ENCODE measurements around the gene ADGRL1. TPM values are rescaled to one million over a fixed set of nuclear protein-coding genes. Genes with fewer than 3 reads are reported as not detected.

Gene ADGRL1
- polyA plus RNA-seq, 1 donor = 25.6 TPM

DNA sequence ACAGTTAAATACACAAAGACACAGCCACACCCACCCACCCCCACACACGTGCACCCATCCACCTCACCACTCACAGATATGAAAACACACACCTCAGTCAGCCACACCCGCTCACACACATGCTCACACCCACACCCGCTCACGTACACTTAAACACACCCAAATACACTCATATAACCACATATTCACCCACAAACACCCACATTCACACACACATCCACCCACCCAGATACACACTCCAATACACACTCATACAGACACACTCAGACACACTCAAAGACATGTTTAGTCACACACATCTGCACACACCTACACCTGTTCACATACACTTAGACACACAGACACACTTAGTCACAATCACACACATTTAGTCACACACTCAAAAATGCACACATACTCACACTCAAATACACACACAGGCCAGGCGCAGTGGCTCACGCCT lies 30.6 kb downstream of the ADGRL1 start:
- H3K27ac ChIP-seq (ENCODE audit: low read length) = no peak overlapping the region
- H3K9me3 ChIP-seq (ENCODE audit: control insufficient read depth, low read depth, low read length) = no peaks in the 10 kb centered on the region
- no peaks in the 10 kb centered on the region for H3K27me3 ChIP-seq (ENCODE audit: control insufficient read depth, insufficient read depth, low read length)
- no peaks in the 10 kb centered on the region for H3K4me1 ChIP-seq (ENCODE audit: control insufficient read depth, insufficient read depth, low read length)
- H3K4me3 ChIP-seq (ENCODE audit: low read length) = no peak overlapping the region
- DNase-seq = no peak
- peaks cover 47% of the 10 kb centered on the region for H3K36me3 ChIP-seq (ENCODE audit: control insufficient read depth, insufficient read depth, low read length)
- no CpG with 5 or more reads among the region's 6 CpGs for WGBS (ENCODE audit: insufficient coverage, low lambda C conversion rate)

DNA sequence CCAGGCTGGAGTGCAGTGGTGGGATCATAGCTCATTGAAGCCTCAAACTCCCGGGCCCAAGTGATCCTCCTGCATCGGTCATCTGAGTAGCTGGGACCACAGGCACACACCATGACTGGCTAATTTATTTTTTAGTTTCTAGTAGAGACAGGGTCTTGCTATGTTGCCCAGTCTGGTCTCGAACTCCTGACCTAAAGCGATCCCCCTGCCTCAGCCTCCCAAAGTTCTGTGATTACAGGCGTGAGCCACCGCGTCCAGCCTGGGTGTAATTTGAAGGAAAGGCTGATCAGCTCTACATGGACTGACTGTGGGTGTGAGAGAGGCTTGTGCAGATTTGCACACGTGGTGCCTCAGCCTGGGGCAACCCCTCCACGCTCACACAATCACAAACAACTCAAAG lies 31.1 kb downstream of the ADGRL1 start:
- Histone ChIP-seq H3K9me3 (ENCODE audit: control insufficient read depth, low read depth, low read length) (no peaks in the 10 kb centered on the region), H3K36me3 (ENCODE audit: control insufficient read depth, insufficient read depth, low read length) (peaks cover 51% of the 10 kb centered on the region), H3K4me3 (ENCODE audit: low read length) (no peak overlapping the region), H3K27me3 (ENCODE audit: control insufficient read depth, insufficient read depth, low read length) (no peaks in the 10 kb centered on the region), H3K4me1 (ENCODE audit: control insufficient read depth, insufficient read depth, low read length) (no peaks in the 10 kb centered on the region), H3K27ac (ENCODE audit: low read length) (no peak overlapping the region)
- DNase-seq = no peak
- WGBS (ENCODE audit: insufficient coverage, low lambda C conversion rate) = no CpG with 5 or more reads among the region's 9 CpGs

DNA sequence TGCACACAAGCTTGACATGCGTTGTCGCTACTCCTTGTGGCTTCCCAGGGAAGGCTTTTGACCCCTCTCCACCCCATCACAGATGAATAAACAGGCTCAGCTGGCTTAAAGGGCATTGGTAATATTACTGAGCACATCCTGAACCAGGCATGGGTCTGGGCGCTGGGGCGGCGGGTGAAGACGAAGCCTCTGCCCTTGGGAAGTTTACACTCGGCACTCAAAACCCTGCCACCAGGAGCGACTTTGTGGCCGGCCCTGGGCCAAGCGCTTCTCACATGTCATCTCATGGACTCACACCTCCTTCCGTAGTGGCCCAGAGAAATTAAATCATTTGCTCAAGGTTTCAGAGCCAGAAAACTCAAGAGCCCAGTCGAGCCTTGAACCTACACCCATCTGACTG lies 37.0 kb downstream of the ADGRL1 start:
- Histone ChIP-seq H3K9me3 (ENCODE audit: control insufficient read depth, low read depth, low read length) (no peaks in the 10 kb centered on the region), H3K4me1 (ENCODE audit: control insufficient read depth, insufficient read depth, low read length) (peaks cover 4% of the 10 kb centered on the region), H3K27me3 (ENCODE audit: control insufficient read depth, insufficient read depth, low read length) (no peaks in the 10 kb centered on the region), H3K27ac (ENCODE audit: low read length) (no peak overlapping the region), H3K36me3 (ENCODE audit: control insufficient read depth, insufficient read depth, low read length) (peaks cover 41% of the 10 kb centered on the region), H3K4me3 (ENCODE audit: low read length) (no peak overlapping the region)
- DNase-seq = no peak
- WGBS (ENCODE audit: insufficient coverage, low lambda C conversion rate) = no CpG with 5 or more reads among the region's 12 CpGs

DNA sequence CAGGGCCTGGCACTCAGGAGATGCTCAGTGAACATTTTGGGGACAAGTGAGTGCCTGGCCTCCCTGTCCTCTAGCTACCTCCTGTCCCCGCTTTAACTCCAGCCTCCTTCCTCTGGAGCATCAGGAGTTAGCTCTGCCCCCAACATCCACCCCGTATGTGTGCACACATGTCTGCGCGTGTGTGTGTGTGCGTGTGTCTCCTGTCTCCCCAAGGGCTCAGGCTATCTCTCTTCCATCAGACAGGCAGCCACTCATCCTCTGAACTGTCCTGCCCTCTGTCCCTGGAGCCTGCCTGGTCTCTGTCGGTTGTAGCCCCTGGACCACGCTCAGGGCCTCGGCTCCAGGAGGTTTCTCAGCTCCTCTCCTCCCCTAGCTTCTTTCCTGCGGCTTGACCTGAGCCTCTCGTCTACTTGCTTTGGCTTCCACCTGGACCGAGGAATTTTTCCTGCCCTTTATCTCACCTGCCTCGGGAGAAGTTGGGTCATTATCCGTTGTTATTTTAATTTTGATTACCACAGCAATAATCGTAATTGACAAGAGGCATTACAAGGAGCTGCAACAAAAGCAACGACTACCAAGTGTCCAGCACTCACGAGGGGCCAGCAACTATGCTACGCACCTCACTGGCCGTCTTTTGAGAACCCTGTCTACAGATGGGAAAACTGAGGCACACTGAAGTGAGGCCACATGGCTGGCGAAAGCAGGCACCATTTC lies 37.6 kb downstream of the ADGRL1 start:
- Histone ChIP-seq H3K9me3 (ENCODE audit: control insufficient read depth, low read depth, low read length) (no peaks in the 10 kb centered on the region), H3K4me1 (ENCODE audit: control insufficient read depth, insufficient read depth, low read length) (peaks cover 4% of the 10 kb centered on the region), H3K4me3 (ENCODE audit: low read length) (no peak overlapping the region), H3K27ac (ENCODE audit: low read length) (no peak overlapping the region), H3K36me3 (ENCODE audit: control insufficient read depth, insufficient read depth, low read length) (peaks cover 41% of the 10 kb centered on the region), H3K27me3 (ENCODE audit: control insufficient read depth, insufficient read depth, low read length) (no peaks in the 10 kb centered on the region)
- no peak for DNase-seq
- WGBS (ENCODE audit: insufficient coverage, low lambda C conversion rate) = 85% methylated on average over 4 of the region's 19 CpGs

DNA sequence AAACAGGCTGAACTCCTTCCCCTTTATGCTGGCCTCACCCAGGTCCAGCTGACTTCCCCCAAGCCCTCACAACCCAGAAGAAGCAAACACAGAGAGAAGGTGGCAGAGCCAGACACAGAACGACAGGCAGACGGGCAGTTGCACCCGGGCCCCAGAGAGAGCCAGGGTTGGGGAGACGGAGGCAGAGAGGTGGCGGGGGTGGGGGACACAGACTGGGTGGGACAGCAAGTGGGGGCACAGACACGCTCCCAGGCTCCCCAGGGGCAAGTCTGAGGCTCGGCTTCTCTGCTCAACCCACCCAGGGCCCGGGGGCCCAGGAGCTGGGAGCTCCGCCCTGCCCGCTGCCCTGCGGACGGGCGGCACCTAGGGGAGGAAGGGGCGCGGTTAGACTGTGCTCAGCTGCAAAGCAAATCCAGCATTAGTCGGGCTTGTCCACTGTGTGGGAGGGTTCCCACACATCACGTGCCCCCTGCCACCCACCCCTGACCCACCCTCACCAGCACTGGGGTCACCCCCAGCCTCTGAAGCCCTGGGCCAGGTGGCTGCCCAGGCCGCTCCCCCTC lies 38.3 kb downstream of the ADGRL1 start:
- no CpG with 5 or more reads among the region's 18 CpGs for WGBS (ENCODE audit: insufficient coverage, low lambda C conversion rate)
- Histone ChIP-seq H3K27ac (ENCODE audit: low read length) (no peak overlapping the region), H3K4me3 (ENCODE audit: low read length) (no peak overlapping the region), H3K4me1 (ENCODE audit: control insufficient read depth, insufficient read depth, low read length) (peaks cover 4% of the 10 kb centered on the region), H3K9me3 (ENCODE audit: control insufficient read depth, low read depth, low read length) (no peaks in the 10 kb centered on the region), H3K27me3 (ENCODE audit: control insufficient read depth, insufficient read depth, low read length) (no peaks in the 10 kb centered on the region), H3K36me3 (ENCODE audit: control insufficient read depth, insufficient read depth, low read length) (peaks cover 38% of the 10 kb centered on the region)
- DNase-seq = no peak

DNA sequence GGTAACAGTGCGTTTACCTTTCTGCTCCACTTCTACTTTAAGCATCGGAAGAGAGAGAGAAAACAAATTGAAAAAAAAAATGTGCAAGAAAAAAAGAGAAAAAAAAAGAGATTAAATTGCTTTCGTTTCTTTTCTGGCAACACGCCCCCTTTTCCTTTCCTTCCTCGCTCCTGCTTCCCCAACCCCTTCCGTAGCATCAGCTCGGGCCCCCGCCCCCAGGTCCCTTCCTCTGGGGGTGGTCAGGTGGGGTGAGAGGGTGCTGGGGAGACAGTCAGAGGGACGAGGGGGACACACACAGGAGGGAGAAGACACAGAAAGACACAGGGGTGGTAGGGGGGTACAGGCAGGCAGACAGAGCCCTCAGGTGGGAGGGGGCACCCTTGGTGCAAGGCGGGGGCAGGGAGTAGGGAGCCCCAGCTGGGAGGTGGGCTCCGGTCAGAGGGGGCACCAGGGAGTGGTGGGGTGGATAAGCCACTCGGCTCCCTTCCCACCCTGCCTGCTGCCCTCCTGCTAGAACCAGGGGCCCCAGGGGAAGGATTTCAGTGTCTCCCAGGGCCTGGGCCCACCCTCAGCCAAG lies 38.9 kb downstream of the ADGRL1 start:
- no CpG with 5 or more reads among the region's 12 CpGs for WGBS (ENCODE audit: insufficient coverage, low lambda C conversion rate)
- H3K36me3 ChIP-seq (ENCODE audit: control insufficient read depth, insufficient read depth, low read length) = peaks cover 39% of the 10 kb centered on the region
- DNase-seq = no peak
- no peak overlapping the region for H3K4me3 ChIP-seq (ENCODE audit: low read length)
- no peaks in the 10 kb centered on the region for H3K9me3 ChIP-seq (ENCODE audit: control insufficient read depth, low read depth, low read length)
- H3K27me3 ChIP-seq (ENCODE audit: control insufficient read depth, insufficient read depth, low read length) = no peaks in the 10 kb centered on the region
- no peak overlapping the region for H3K27ac ChIP-seq (ENCODE audit: low read length)
- H3K4me1 ChIP-seq (ENCODE audit: control insufficient read depth, insufficient read depth, low read length) = peaks cover 4% of the 10 kb centered on the region

DNA sequence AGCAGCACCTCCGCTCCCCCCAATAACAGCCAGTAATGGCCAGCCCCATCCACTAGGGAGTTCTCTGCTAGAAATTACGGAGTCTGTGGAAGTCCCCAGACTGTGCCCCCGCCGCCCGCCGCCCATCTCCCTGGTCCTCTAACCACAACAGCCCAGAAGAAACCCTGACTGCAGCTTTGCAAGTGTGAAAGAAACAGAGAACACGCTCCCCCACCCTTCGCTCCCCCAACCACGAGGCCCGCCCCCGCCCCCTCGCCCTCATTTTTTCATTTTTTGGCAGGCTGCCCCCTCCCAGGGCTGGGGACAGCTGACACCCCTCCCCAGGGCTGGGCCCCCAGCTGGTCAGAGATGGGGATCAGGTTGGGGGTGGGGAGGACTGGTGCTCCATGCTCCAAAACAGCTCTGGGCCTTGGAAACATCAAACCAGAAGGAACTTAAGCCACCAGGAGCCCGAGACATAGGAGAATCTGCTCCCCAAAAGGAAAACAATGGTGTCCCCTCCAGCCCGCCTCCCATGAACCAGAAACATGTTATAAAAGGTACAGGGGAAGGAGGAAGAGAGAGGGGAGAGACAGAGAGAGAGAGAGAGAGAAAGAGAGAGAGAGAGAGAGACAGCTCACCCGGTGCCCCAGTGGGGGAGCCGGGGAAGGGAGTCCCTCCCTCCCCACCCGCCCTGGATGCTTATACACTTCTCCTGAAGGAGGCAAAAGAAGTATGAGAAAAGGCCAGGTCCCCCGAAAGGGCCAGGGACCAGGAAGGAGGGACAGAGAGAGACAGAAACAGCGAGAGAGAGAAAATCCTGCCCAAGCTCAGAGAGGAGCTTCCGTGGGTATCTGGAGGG lies 39.8 kb downstream of the ADGRL1 start:
- DNase-seq = no peak
- H3K27ac ChIP-seq (ENCODE audit: low read length) = peak overlapping the region; percentile 51
- H3K4me1 ChIP-seq (ENCODE audit: control insufficient read depth, insufficient read depth, low read length) = peaks cover 4% of the 10 kb centered on the region
- no peaks in the 10 kb centered on the region for H3K9me3 ChIP-seq (ENCODE audit: control insufficient read depth, low read depth, low read length)
- peaks cover 38% of the 10 kb centered on the region for H3K36me3 ChIP-seq (ENCODE audit: control insufficient read depth, insufficient read depth, low read length)
- 95% methylated on average over 4 of the region's 20 CpGs for WGBS (ENCODE audit: insufficient coverage, low lambda C conversion rate)
- no peaks in the 10 kb centered on the region for H3K27me3 ChIP-seq (ENCODE audit: control insufficient read depth, insufficient read depth, low read length)
- no peak overlapping the region for H3K4me3 ChIP-seq (ENCODE audit: low read length)

DNA sequence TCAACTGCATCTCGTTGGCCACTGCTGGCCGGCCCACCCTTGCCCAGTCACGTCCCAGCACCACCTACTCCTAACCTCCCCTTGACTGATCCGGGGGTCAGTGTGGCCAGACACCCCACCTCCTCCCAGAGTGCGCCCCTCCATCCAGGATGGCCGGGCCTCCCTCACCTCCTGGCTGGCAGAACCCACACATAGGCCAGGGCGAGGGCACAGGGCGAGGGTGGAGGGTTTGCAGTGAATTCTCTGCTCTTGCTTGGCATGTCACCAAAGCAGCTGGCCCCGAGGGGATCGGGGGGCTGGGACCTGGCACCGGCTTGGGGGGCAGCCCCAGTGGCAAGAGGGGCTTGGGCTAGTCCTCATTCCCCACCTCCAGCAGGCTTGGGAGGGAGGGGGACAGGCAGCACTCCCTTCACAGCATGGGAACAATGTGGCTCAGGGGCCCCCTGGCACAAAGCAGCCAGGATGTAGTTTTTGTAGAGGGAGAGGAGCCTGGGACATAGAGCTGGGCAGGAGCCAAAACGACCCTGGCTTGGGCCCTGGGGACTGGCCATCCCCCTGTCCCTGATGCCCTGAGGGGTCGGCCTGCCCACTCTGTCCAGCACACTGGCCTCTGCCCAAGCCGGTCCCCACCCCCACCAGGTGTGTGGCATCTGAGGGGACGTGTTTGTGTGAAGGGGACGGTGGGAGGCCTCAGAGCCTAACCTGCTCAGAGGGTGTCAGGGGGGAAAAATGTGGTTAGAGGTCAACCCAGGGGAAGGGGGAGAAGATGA lies 41.1 kb downstream of the ADGRL1 start:
- Histone ChIP-seq H3K36me3 (ENCODE audit: control insufficient read depth, insufficient read depth, low read length) (peaks cover 33% of the 10 kb centered on the region), H3K4me1 (ENCODE audit: control insufficient read depth, insufficient read depth, low read length) (peaks cover 4% of the 10 kb centered on the region), H3K27ac (ENCODE audit: low read length) (no peak overlapping the region), H3K4me3 (ENCODE audit: low read length) (no peak overlapping the region), H3K27me3 (ENCODE audit: control insufficient read depth, insufficient read depth, low read length) (no peaks in the 10 kb centered on the region), H3K9me3 (ENCODE audit: control insufficient read depth, low read depth, low read length) (no peaks in the 10 kb centered on the region)
- no peak for DNase-seq
- WGBS (ENCODE audit: insufficient coverage, low lambda C conversion rate) = no CpG with 5 or more reads among the region's 16 CpGs

DNA sequence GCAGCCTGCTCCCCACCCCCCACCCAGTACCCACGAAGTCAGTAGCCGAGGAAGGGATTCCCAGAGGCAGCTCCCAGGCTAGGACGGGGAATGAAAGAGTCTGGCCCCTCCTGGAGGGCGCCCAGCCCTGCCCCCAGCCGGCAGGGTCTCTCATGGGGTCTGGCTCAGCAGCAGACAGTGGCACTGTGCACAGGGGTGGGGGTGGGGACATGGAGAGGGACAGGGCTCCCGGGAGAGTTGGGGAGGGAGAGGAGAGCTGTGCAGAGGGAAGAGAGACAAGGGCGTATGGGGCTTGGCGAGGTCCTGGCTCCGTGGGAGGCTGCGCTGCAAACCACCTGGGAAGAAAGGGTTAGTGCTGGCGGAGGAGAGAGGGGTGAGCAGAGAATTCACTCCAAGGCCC lies 41.9 kb downstream of the ADGRL1 start:
- Histone ChIP-seq H3K36me3 (ENCODE audit: control insufficient read depth, insufficient read depth, low read length) (peaks cover 34% of the 10 kb centered on the region), H3K27me3 (ENCODE audit: control insufficient read depth, insufficient read depth, low read length) (no peaks in the 10 kb centered on the region), H3K4me3 (ENCODE audit: low read length) (no peak overlapping the region), H3K9me3 (ENCODE audit: control insufficient read depth, low read depth, low read length) (no peaks in the 10 kb centered on the region), H3K4me1 (ENCODE audit: control insufficient read depth, insufficient read depth, low read length) (peaks cover 4% of the 10 kb centered on the region), H3K27ac (ENCODE audit: low read length) (no peak overlapping the region)
- WGBS (ENCODE audit: insufficient coverage, low lambda C conversion rate) = no CpG with 5 or more reads among the region's 11 CpGs
- DNase-seq = no peak

DNA sequence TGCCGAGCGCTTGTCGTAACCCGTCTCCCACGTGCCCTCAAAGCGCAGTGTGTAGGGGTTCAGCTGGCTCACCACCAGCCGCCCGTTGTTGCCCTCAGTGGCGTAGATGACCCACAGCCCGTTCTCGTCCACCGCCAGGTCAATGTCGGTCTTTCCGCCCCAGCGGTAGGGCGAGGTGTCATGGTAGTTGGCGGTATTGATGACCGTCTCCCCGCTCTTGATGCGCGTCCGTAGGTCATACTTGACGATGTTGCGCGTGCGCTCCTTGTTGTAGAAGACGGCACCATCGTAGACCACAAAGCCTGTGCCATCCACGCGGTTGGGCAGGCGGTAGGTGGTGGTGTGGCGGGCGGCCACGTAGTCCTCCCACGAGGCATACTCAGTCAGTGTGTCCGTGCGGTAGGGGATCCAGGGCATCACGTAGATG lies 43.1 kb downstream of the ADGRL1 start:
- Histone ChIP-seq H3K36me3 (ENCODE audit: control insufficient read depth, insufficient read depth, low read length) (peaks cover 43% of the 10 kb centered on the region), H3K9me3 (ENCODE audit: control insufficient read depth, low read depth, low read length) (no peaks in the 10 kb centered on the region), H3K27me3 (ENCODE audit: control insufficient read depth, insufficient read depth, low read length) (no peaks in the 10 kb centered on the region), H3K27ac (ENCODE audit: low read length) (no peak overlapping the region), H3K4me3 (ENCODE audit: low read length) (no peak overlapping the region), H3K4me1 (ENCODE audit: control insufficient read depth, insufficient read depth, low read length) (peaks cover 1% of the 10 kb centered on the region)
- no peak for DNase-seq
- no CpG with 5 or more reads among the region's 38 CpGs for WGBS (ENCODE audit: insufficient coverage, low lambda C conversion rate)

All from large intestine (tissue), 3 donors.